GM12872 (cell line): ENCODE measurements around the gene ARHGEF17.

Experiments
- TF ChIP-seq, protein P1 (sequence below): IDR thresholded peaks from 3 replicates; pipeline ENCODE4 v1.5.1; 2011; ENCODE audit warnings: low read depth, mild to moderate bottlenecking, low read length, moderate library complexity; ENCODE audit not compliant: insufficient read depth

The ARHGEF17 gene

DNA sequence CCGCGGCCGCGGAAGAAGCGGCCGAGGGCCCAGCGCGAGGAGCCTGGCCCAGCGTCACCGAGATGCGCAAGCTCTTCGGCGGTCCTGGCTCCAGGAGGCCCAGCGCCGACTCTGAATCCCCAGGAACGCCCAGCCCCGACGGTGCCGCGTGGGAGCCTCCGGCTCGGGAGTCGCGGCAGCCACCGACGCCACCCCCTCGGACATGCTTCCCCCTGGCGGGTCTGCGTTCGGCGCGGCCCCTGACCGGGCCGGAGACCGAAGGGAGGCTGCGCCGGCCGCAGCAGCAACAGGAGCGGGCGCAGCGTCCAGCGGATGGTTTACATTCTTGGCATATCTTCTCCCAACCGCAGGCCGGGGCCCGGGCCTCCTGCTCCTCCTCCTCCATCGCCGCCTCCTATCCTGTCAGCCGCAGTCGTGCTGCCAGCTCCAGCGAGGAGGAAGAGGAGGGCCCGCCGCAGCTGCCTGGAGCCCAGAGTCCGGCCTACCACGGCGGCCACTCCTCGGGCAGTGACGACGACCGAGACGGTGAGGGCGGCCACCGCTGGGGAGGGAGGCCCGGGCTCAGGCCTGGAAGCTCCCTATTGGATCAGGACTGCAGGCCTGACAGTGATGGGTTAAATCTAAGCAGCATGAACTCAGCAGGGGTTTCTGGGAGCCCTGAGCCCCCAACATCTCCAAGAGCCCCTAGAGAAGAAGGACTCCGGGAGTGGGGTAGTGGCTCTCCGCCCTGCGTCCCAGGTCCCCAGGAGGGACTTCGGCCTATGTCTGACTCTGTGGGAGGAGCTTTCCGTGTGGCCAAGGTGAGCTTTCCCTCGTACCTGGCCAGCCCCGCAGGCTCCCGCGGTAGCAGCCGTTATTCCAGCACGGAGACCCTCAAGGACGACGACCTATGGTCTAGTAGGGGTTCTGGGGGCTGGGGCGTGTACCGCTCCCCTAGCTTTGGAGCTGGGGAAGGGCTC lies 1.2 kb downstream of the ARHGEF17 start:
- TF ChIP-seq, protein P1, sequence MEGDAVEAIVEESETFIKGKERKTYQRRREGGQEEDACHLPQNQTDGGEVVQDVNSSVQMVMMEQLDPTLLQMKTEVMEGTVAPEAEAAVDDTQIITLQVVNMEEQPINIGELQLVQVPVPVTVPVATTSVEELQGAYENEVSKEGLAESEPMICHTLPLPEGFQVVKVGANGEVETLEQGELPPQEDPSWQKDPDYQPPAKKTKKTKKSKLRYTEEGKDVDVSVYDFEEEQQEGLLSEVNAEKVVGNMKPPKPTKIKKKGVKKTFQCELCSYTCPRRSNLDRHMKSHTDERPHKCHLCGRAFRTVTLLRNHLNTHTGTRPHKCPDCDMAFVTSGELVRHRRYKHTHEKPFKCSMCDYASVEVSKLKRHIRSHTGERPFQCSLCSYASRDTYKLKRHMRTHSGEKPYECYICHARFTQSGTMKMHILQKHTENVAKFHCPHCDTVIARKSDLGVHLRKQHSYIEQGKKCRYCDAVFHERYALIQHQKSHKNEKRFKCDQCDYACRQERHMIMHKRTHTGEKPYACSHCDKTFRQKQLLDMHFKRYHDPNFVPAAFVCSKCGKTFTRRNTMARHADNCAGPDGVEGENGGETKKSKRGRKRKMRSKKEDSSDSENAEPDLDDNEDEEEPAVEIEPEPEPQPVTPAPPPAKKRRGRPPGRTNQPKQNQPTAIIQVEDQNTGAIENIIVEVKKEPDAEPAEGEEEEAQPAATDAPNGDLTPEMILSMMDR, result no peak

- TF ChIP-seq, protein P1, result no peak
These were observed 2.0 kb downstream of the ARHGEF17 start for GRCh38 chr11:73310076-73310475.

GRCh38 chr11:73310661-73311393 lies 2.8 kb downstream of the ARHGEF17 start:
- TF ChIP-seq, protein P1, result no peak

DNA sequence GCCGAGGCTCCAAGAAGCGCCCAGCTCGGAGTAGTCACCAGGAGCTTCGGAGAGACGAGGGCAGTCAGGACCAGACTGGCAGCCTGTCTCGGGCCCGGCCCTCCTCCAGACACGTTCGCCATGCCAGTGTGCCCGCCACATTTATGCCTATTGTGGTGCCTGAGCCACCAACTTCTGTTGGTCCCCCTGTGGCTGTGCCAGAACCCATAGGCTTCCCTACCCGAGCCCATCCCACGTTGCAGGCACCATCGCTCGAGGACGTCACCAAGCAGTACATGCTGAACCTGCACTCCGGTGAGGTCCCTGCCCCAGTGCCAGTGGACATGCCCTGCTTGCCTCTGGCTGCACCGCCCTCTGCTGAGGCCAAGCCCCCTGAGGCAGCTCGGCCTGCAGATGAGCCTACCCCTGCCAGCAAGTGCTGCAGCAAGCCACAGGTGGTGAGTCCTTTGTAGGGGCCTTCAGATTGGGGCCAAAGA lies 3.4 kb downstream of the ARHGEF17 start:
- TF ChIP-seq, protein P1, result no peak

DNA sequence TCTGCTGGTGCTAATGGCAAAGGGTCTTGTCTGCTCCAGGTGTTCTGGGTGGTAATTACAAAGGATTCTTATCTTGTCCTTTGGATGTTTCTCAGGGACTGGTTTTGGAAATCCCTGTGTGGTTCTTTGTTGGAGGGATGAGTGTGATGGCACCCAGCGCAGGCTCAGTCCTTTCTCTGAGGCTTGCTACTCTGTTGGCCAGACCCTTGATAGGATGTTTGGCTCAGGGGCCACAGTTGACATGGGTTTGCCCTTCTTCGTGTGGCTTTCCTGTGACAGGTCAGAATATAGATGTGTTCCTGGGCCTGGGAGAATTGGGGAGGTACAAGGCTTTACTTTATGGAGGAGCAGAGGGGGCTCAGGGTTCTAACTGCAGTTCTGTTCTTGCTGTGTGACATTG lies 4.0 kb downstream of the ARHGEF17 start:
- TF ChIP-seq, protein P1, result no peak

DNA sequence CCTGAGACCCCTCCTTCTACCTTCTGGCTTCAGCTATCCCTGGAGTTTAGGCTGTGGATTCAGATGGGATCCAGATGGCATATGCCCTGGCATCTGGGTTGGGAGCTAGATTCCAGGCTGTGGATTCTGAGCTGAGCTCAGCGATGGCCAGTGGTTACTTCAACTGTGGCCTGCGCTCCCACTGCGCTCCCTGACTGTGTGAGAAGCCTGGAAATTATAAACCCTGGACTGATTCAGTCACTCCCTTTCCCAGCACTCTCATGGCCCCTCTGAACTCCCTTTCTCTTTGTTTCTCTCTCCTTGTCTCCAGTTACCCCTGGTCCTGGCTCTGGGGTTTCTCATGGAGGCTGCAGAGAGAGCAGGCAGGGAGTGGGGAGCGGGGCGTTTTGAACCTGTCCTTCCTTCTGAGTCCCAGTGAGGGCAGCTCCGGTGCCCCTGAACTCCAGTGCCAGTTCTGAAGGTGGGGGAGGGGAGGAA lies 4.8 kb downstream of the ARHGEF17 start:
- TF ChIP-seq, protein P1, result no peak

- TF ChIP-seq, protein P1, result no peak
These were observed 5.6 kb downstream of the ARHGEF17 start for GRCh38 chr11:73313652-73314051.
